HEK293T (cell line): Measurements from ENCODE around the gene VSTM4.

Source experiments
- BHLHE40 ChIP-seq: fragments of 450-650 bp; IDR thresholded peaks from 2 replicates; pipeline ENCODE4 v1.6.1; 2016; ENCODE audit warnings: mild to moderate bottlenecking, moderate library complexity, borderline replicate concordance
- LEF1 ChIP-seq: fragments of 450-650 bp; IDR thresholded peaks from 2 replicates; pipeline ENCODE4 v1.6.1; 2017; ENCODE audit warnings: mild to moderate bottlenecking, borderline replicate concordance

- TF ChIP-seq LEF1: no peak
- no peak for TF ChIP-seq BHLHE40
Observed at GRCh38 chr10:49089152-49089551, 26.2 kb downstream of the VSTM4 start.
